GM19468 (cell line): ENCODE measurements around the gene GLTPD2.

Experiments
- ATAC-seq: cut with Tn5 transposase; IDR thresholded peaks from one replicate; pipeline ENCODE4 v1.9.1; 2021; ENCODE audit warnings: mild to moderate bottlenecking, moderate library complexity, moderate number of reproducible peaks; ENCODE audit not compliant: unreplicated experiment; ENCODE audit errors: extremely low read depth

The GLTPD2 gene

GRCh38 chr17:4788807-4789700 lies at the start of gene GLTPD2:
GLTPD2 (plus strand) TSS chr17:4788964; CDS start chr17:4789012, 48 bp downstream.
- ATAC-seq = no peak

GRCh38 chr17:4739122-4740024 lies 49.4 kb upstream of the GLTPD2 start, which contains the start of the genes CXCL16 and ZMYND15:
CXCL16 (minus strand) TSS chr17:4739928; CDS start chr17:4739339, 589 bp downstream.
ZMYND15 (plus strand) TSS chr17:4739833; CDS start chr17:4740549, 716 bp downstream.
- no peak for ATAC-seq

GRCh38 chr17:4740025-4740351 lies 48.8 kb upstream of the GLTPD2 start:
- ATAC-seq = no peak

- no peak for ATAC-seq
These were observed 48.2 kb upstream of the GLTPD2 start for GRCh38 chr17:4740584-4740983.

- ATAC-seq = no peak
These were observed 47.2 kb upstream of the GLTPD2 start for GRCh38 chr17:4741544-4741943.

GRCh38 chr17:4742133-4742532 lies 46.6 kb upstream of the GLTPD2 start:
- no peak for ATAC-seq

- ATAC-seq = no peak
These were observed 46.1 kb upstream of the GLTPD2 start for GRCh38 chr17:4742629-4743028.

GRCh38 chr17:4743216-4743615 lies 45.5 kb upstream of the GLTPD2 start:
- no peak for ATAC-seq

- ATAC-seq = no peak
These were observed 44.9 kb upstream of the GLTPD2 start for GRCh38 chr17:4743898-4744297.

- ATAC-seq = no peak
These were observed 43.5 kb upstream of the GLTPD2 start for GRCh38 chr17:4744999-4745969.

- ATAC-seq = no peak
These were observed 40.9 kb upstream of the GLTPD2 start for GRCh38 chr17:4747847-4748246.

GRCh38 chr17:4748686-4749085 lies 40.1 kb upstream of the GLTPD2 start:
- no peak for ATAC-seq

GRCh38 chr17:4750606-4751005 lies 38.2 kb upstream of the GLTPD2 start:
- ATAC-seq = no peak

- no peak for ATAC-seq
These were observed 36.8 kb upstream of the GLTPD2 start for GRCh38 chr17:4751932-4752331.

GRCh38 chr17:4753392-4753791 lies 35.4 kb upstream of the GLTPD2 start:
- no peak for ATAC-seq

- ATAC-seq = no peak
These were observed 29.0 kb upstream of the GLTPD2 start for GRCh38 chr17:4759776-4760236.

GRCh38 chr17:4764595-4764994 lies 24.2 kb upstream of the GLTPD2 start:
- ATAC-seq = no peak

- no peak for ATAC-seq
These were observed 22.6 kb upstream of the GLTPD2 start for GRCh38 chr17:4766201-4766600.

GRCh38 chr17:4766723-4767122 lies 22.0 kb upstream of the GLTPD2 start:
- no peak for ATAC-seq

GRCh38 chr17:4768298-4768697 lies 20.5 kb upstream of the GLTPD2 start:
- no peak for ATAC-seq
